Stomach smooth muscle (tissue), 2 donors: ENCODE measurements around the gene TRIM37.

Experiments
- H3K27ac ChIP-seq: one replicate; pipeline ENCODE4 v1.7.0; 2013; ENCODE audit warnings: mild to moderate bottlenecking, low read length, inconsistent platforms
- H3K27me3 ChIP-seq, 2 donors: one replicate each; pipeline ENCODE4 v1.7.0; 2013; ENCODE audit warnings: low read length in 2 of 2; ENCODE audit not compliant: insufficient read depth in 2 of 2, control insufficient read depth in 1 of 2
- H3K36me3 ChIP-seq, 2 donors: one replicate each; pipeline ENCODE4 v1.7.0; 2013; ENCODE audit warnings: low read length in 2 of 2; ENCODE audit not compliant: control insufficient read depth in 2 of 2, insufficient read depth in 2 of 2
- H3K4me1 ChIP-seq: one replicate; pipeline ENCODE4 v1.7.0; 2013; ENCODE audit warnings: low read length; ENCODE audit not compliant: control insufficient read depth, insufficient read depth
- H3K4me3 ChIP-seq, 2 donors: one replicate each; pipeline ENCODE4 v1.7.0; 2013; ENCODE audit warnings: low read length in 2 of 2
- H3K9ac ChIP-seq, 2 donors: one replicate each; pipeline ENCODE4 v1.7.0; 2013; ENCODE audit warnings: low read length in 2 of 2, mild to moderate bottlenecking in 1 of 2
- H3K9me3 ChIP-seq, 2 donors: one replicate each; pipeline ENCODE4 v1.7.0; 2013; ENCODE audit warnings: low read length in 2 of 2; ENCODE audit not compliant: control insufficient read depth in 2 of 2
- donor health status: healthy.
- donor health status: Pancreatic carcinoma.

Gene TRIM37

DNA sequence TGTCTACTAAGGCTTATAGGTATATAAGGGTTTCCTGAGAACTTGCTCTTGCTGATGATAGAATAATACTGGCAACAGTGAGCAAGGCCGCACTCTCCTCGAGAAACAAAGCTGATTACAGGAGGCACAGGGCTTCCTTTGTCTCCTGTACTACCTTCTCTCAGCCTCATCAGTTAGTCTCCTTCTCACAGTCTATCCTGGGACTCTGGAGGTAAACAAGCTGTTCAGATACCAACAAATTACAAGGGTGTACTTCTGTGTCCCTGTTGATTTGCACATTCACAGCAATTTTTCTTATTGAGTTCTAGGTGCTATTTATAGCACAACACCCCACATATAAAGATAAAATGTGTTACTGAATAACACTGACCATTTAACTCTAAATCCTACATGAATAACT is 98.7 kb downstream of the TRIM37 start:
- Histone ChIP-seq H3K9ac (no peak overlapping the region), H3K9me3 (no peaks in the 10 kb centered on the region), H3K4me3 (no peak overlapping the region), H3K27me3 (no peaks in the 10 kb centered on the region), H3K4me1 (no peaks in the 10 kb centered on the region), H3K27ac (no peak overlapping the region), H3K36me3 (peaks cover 13 to 19% of the 10 kb centered on the region in 2 donors)

DNA sequence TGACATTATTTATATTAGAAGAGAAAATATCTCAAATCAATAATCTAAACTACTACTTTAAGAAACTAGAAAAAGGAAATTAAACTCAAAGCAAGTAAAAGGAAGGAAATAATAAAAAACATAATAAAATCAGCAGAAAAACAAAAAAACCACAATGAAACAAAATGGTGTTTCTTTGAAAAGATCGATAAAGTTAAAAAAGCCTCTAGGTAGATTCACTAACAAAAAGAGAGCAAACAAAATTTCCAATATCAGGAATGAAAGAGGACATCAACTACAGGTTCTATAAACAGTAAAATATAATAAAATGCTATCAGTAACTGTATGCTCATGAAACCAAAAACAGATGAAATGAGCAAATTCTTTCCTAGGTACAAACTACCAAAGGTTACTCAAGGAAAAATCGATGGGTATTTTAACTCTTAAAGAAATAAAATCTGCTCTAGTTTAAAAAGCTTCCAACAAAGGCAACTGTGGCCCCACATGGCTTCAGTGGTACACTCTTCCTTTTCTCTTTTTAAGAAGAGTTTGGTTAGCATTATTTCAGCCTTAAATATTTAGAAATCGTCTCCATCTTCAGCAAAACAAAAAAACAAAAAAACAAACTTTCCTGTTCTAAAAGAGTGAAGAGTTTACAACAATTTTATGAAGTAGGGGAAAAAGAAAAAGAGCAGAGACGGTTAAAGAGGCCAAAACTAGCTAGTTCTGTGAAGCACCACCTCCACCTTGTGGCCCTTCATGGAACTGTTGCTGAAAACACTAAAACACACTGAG is 102.2 kb downstream of the TRIM37 start:
- Histone ChIP-seq H3K4me3 (no peak overlapping the region), H3K27ac (no peak overlapping the region), H3K9ac (no peak overlapping the region), H3K27me3 (no peaks in the 10 kb centered on the region), H3K36me3 (peaks cover 4 to 6% of the 10 kb centered on the region in 2 donors), H3K9me3 (no peaks in the 10 kb centered on the region), H3K4me1 (no peaks in the 10 kb centered on the region)

DNA sequence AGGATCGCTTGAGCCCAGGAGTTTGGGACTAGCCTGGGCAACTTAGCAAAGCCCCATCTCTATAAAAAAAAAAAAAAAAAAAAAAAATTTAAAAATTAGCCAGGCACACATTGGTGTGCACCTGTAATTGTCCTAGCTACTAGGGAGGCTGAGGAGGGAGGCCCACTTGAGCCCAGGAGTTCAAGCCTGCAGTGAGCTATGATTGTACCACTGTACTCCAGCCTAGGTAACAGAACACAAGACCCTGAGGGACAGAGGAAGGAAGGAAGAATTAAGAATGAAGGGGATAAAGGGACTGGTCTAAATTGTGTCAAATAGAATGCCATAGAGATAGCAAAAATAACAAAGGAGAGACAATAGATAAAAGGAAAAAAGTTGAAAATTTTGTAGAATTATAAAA is 102.8 kb downstream of the TRIM37 start:
- Histone ChIP-seq H3K9me3 (no peaks in the 10 kb centered on the region), H3K27me3 (no peaks in the 10 kb centered on the region), H3K4me1 (no peaks in the 10 kb centered on the region), H3K36me3 (peaks cover 7 to 8% of the 10 kb centered on the region in 2 donors), H3K27ac (no peak overlapping the region), H3K4me3 (no peak overlapping the region), H3K9ac (no peak overlapping the region)

DNA sequence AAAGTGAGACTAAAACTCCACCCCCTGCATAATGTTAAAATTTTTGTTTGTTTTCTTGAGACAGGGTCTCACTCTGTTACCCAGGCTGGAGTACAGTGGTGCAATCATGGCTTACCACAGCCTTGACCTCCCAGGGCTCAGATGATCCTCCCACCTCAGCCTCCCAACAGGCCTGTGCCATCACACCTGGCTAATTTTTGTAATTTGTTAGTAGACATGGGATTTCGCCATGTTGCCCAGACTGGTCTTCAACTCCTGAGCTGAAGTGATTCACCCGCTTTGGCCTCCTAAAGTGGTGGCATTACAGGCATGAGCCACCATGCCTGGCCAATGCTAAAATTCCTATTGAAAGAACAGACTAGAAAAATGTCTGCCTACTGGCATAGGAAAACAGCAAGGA is 103.8 kb downstream of the TRIM37 start:
- peaks cover 5 to 14% of the 10 kb centered on the region in 2 donors for H3K36me3 ChIP-seq
- H3K27ac ChIP-seq, result no peak overlapping the region
- no peaks in the 10 kb centered on the region for H3K27me3 ChIP-seq
- H3K9me3 ChIP-seq, result no peaks in the 10 kb centered on the region
- no peak overlapping the region for H3K4me3 ChIP-seq
- no peak overlapping the region for H3K9ac ChIP-seq
- H3K4me1 ChIP-seq, result no peaks in the 10 kb centered on the region

DNA sequence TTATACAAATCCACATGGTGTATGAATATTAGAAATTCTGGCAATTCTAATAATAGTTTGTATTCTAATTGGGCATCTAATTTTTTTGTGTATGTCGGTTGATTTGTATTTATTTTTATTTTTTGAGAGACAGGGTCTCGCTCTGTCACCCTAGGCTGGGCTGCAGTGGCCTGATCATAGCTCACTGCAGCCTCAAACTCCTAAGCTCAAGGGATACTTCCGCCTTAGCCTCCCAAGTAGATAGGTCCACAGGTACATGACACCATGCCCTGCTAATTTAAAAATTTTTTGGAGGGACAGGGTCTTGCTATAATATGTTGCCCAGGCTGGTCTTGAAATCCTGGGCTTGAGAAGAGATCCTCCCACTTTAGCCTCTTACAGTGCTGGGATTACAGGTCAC is 104.6 kb downstream of the TRIM37 start:
- Histone ChIP-seq H3K4me1 (no peaks in the 10 kb centered on the region), H3K9ac (no peak overlapping the region), H3K9me3 (no peaks in the 10 kb centered on the region), H3K27me3 (no peaks in the 10 kb centered on the region), H3K4me3 (no peak overlapping the region), H3K36me3 (peaks cover 3 to 17% of the 10 kb centered on the region in 2 donors), H3K27ac (no peak overlapping the region)

DNA sequence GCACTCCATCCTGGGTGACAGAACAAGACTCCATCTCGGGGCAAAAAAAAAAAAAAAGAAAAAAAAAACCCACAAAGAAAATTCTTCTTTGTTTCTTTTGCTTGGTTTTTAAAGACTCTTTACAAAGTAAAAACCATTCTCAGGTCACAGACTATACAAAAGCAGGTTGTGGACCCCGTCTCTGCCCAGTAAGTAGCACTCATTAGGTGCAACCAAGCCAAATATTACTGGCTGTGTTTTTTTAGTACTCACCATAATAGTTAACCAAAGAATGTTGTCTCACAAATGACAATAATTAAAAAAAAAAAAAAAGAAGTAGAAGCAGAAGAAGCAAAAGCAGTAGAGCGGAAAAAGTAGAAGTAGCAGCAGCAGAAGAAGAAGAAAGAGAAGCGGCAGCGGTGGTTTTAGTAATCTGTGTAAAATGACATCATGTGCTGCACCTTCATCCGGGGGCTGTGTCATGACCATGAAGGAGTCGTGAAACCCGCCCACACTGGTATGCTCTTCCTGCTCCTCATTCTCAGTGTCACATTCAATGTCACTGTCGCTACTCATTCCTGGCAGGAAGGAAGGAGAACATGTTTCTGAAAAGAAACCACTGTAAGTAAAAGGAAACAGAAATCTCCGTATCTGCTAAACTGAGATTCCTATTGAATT is 105.4 kb downstream of the TRIM37 start:
- H3K9ac ChIP-seq, result no peak overlapping the region
- no peaks in the 10 kb centered on the region for H3K4me1 ChIP-seq
- peaks cover 3 to 17% of the 10 kb centered on the region in 2 donors for H3K36me3 ChIP-seq
- no peak overlapping the region for H3K27ac ChIP-seq
- no peak overlapping the region for H3K4me3 ChIP-seq
- H3K27me3 ChIP-seq, result no peaks in the 10 kb centered on the region
- H3K9me3 ChIP-seq, result no peaks in the 10 kb centered on the region

GRCh38 chr17:59000022-59000421 is 106.7 kb downstream of the TRIM37 start:
- Histone ChIP-seq H3K27ac (no peak overlapping the region), H3K4me3 (no peak overlapping the region)

DNA sequence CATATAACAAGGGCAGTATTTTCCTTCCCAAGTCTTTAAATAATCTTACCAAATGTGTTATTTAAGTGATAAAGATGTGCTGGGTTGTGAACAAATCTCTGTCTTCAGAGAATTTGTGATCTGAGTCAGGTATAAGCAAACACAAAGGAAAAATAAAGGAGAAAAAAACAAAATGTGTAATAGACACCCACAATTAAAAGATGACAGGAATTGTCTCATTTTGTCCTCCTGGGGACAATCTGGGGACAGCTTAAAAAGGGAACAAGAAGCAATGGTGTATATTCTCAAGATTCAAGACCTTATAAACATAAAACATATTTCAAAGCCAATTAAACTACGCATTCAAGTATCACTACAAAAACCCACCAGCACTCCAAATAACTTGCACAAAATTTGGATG is 107.2 kb downstream of the TRIM37 start:
- Histone ChIP-seq H3K4me1 (no peaks in the 10 kb centered on the region), H3K9ac (no peak overlapping the region), H3K36me3 (peaks cover 3 to 17% of the 10 kb centered on the region in 2 donors)

More at GRCh38 chr17:59000022-59000421, 106.7 kb downstream of the TRIM37 start:
- H3K36me3 ChIP-seq, result peaks cover 3 to 17% of the 10 kb centered on the region in 2 donors
- H3K4me1 ChIP-seq, result no peaks in the 10 kb centered on the region
- no peak overlapping the region for H3K9ac ChIP-seq
- H3K27me3 ChIP-seq, result no peaks in the 10 kb centered on the region
- H3K9me3 ChIP-seq, result no peaks in the 10 kb centered on the region

GRCh38 chr17:58998871-58999270 is 107.8 kb downstream of the TRIM37 start:
- peaks cover 3 to 17% of the 10 kb centered on the region in 2 donors for H3K36me3 ChIP-seq
- H3K27ac ChIP-seq, result no peak overlapping the region
- H3K9ac ChIP-seq, result no peak overlapping the region
- H3K9me3 ChIP-seq, result no peaks in the 10 kb centered on the region
- H3K27me3 ChIP-seq, result no peaks in the 10 kb centered on the region
- no peak overlapping the region for H3K4me3 ChIP-seq
- H3K4me1 ChIP-seq, result no peaks in the 10 kb centered on the region

More for the DNA sequence above, 107.2 kb downstream of the TRIM37 start:
- no peak overlapping the region for H3K27ac ChIP-seq
- H3K9me3 ChIP-seq, result no peaks in the 10 kb centered on the region
- H3K4me3 ChIP-seq, result no peak overlapping the region
- H3K27me3 ChIP-seq, result no peaks in the 10 kb centered on the region

- Histone ChIP-seq H3K27me3 (no peaks in the 10 kb centered on the region), H3K9ac (no peak overlapping the region), H3K9me3 (no peaks in the 10 kb centered on the region), H3K27ac (no peak overlapping the region), H3K4me1 (no peaks in the 10 kb centered on the region), H3K4me3 (no peak overlapping the region), H3K36me3 (peaks cover 5 to 17% of the 10 kb centered on the region in 2 donors)
These were observed 108.7 kb downstream of the TRIM37 start for GRCh38 chr17:58997756-58998553.
